ENCODE results near the gene PRPSAP1.
A peak's percentile ranks its signal among the peaks of the same experiment; 100 is the strongest.

Gene PRPSAP1

GRCh38 chr17:76265624-76266243 lies 88.0 kb downstream of the PRPSAP1 start:
- DNase-seq (ENCODE audit: low spot score) = peak; percentile 89

DNA sequence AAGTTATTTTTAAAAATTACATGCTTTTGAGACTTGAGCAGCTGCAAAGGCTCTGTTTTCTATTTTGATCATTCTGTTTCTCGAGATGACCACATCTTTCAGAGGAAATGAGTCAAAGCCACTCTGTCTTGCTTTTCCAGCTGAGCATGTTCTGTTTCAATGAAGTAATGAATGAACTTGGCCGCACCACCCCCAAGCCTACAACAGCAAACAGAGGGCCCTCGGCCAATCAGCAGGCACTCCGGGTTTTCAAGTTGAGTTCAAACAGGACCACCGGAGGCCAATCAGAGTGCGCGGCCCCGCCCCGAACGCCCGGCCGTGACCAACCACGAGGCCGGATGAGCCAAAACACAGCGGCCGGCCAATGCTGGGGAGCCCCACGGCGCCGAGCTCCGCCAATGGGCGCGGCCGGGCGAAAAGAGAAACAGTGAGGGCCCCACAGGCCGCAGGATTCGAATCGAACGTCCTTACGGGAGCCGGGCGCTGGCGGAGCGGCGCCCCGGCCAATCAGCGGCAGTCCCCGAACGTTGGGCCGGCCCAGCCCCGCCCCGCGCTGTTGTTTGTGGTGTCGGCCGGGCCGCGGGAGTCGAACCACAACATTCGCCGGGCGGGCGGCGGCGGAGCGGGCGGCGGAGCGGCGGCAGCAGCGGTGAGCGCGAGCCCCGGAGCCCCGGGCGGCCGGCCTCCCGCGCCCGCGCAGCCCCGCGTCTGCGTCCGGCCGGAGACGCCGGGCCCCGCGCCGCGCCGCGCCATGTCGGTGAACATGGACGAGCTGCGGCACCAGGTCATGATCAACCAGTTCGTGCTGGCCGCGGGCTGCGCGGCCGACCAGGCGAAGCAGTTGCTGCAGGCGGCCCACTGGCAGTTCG lies 88.7 kb downstream of the PRPSAP1 start, which contains the start of gene UBALD2:
Gene UBALD2 (plus strand): TSS at position 594 of the 869 bp plus-strand sequence. CDS start 158 bp downstream, at position 752.
- peak; percentile 100 for DNase-seq (ENCODE audit: low spot score)

DNA sequence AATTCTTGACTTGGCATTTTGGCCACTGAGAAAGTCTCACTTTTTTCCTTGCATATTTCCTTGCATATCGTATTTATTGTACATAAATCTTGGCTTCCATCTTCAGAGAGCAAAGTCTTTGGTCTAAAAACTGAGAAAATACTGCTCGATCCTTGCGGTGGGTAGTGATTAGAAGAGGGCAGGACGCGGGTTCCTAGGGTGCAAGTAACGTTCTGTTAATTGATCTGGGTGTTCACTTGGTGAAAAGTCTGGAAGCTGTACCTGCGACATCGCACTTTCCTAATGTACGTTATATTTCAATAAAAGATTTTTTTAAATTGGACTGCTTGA lies 89.3 kb downstream of the PRPSAP1 start:
- DNase-seq (ENCODE audit: low spot score) = peak; percentile 28

- DNase-seq (ENCODE audit: low spot score) = no peak
Observed at GRCh38 chr17:76263896-76264295, 89.8 kb downstream of the PRPSAP1 start.

- peak; percentile 27 for DNase-seq (ENCODE audit: low spot score)
Observed at GRCh38 chr17:76262732-76263344, 90.9 kb downstream of the PRPSAP1 start.

GRCh38 chr17:76261421-76262215 lies 92.1 kb downstream of the PRPSAP1 start:
- DNase-seq (ENCODE audit: low spot score) = peak; percentile 18

DNA sequence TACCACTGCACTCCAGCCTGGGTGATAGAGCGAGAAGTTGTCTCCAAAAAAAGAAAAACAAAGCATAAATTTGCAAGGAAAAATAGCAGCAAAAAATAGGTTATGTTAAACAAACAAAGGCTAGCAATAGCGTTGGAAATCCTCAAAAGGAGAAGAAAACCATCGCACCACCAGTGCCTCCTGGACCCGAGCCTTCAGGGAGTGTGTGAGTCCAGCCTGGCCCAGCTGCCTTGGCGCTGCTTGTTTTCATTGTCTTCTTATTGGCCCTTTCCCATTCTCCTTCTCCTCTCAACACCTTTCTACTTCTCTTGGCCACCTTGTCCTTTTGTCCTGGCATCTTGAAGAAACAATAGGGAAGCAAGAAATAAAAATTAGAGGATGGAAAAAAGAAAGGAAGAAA lies 93.0 kb downstream of the PRPSAP1 start:
- DNase-seq (ENCODE audit: low spot score) = no peak

DNA sequence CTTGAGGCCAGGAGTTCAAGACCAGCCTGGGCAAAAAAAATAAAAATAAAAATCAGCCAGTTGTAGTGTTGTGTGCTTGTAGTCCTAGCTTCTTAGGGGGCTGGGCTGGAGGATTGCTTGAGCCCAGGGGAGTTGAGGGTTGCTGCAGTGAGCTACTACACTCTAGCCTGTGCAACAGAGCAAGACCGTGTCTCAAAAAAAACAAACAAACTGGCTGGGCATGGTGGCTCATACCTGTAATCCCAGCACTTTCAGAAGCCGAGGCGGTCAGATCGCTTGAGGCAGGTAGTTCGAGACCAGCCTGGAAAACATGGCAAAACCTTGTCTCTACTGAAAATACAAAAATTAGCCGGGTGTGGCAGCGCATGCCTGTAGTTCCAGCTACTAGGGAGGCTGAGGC lies 93.5 kb downstream of the PRPSAP1 start:
- no peak for DNase-seq (ENCODE audit: low spot score)

Data from D341Med (cell line).